NOMO-1 treated with dmso at 0.1 percent for 144 hours (cell line): Measurements from ENCODE around the gene ZNF134.

Experiments used
- DNase-seq: peaks from one replicate; lab custom pipeline; 2025; ENCODE audit not compliant: unreplicated experiment; lab: John Stamatoyannopoulos, UW

ZNF134 gene

DNA sequence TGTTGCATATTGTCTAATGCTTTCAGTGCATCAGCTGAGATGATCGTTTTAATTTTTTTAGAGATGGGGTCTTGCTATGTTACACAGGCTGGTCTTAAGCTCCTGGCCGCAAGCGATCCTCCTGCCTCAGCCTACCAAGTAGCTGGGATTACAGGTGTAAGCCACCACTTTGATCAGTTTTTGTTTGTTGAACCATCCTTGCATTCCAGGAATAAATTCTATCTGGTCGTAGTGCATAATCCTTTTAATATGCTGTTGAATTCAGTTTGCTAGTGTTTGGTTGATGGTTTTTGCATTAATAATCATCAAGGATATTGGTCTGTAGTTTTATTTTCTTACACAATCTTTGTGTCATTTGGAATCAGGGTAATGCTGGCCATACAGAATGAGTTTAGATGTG lies 23.3 kb downstream of the ZNF134 start:
- DNase-seq = no peak

DNA sequence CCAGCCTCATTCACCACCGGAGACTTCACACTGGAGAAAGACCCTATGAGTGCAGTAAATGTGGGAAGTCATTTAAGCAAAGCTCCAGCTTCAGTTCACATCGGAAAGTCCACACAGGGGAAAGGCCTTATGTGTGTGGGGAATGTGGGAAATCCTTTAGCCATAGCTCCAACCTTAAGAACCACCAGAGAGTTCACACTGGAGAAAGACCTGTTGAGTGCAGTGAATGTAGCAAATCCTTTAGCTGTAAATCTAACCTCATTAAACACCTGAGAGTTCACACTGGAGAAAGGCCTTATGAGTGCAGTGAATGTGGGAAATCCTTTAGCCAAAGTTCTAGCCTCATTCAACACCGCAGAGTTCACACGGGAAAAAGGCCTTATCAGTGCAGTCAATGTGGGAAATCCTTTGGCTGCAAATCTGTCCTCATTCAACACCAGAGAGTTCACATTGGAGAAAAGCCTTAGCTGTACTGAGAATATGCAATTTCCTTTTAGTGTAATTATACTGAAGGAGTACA lies 27.7 kb downstream of the ZNF134 start:
- DNase-seq = no peak

DNA sequence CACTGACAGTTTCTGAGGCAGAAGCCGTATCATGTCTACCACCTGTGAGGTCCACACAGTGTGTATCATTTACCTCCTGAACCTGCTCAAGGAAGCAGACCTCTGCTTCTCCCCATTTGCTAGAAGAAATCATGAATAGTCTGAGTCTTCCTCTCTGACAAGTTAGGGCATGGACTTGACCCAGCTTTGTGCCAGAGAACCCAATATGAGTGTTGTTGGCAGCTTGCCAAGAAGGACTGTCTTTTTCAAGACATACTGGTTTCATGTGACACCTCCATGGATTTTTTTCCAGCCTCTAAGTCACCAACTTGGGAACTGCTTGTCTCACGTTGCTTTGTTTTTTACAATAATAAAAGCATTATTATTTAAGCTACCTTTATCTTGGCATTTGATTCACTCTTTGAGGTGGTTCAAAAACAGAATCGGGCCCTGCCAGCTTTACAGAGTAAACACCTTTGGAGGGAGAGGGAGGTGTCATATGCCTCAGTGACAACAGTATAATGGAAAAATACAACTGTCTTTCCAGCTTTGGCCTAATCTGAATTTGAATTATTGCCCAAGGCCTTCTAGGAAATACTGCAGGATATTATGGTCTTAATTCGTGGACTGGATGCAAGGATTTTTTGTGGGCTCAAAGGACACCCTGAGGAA lies 28.5 kb downstream of the ZNF134 start:
- no peak for DNase-seq

DNA sequence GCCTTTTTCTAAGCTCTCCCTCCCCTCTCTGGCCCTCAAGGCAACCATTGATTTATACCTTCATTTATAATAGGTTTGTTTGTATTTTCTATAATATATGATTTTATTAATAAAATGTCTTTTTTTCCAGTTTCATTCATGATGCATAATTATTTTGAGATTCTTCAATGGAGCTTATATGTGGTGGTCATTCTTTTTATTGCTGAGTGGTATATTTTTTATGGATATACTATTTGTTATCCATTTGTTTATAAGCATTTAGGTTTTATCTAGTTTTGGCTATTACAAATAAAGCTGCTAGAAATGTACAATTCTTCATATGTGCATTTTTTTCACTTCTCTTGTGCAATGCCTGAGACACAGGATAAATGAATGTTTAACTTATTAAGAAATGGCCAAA lies 29.7 kb downstream of the ZNF134 start:
- no peak for DNase-seq

DNA sequence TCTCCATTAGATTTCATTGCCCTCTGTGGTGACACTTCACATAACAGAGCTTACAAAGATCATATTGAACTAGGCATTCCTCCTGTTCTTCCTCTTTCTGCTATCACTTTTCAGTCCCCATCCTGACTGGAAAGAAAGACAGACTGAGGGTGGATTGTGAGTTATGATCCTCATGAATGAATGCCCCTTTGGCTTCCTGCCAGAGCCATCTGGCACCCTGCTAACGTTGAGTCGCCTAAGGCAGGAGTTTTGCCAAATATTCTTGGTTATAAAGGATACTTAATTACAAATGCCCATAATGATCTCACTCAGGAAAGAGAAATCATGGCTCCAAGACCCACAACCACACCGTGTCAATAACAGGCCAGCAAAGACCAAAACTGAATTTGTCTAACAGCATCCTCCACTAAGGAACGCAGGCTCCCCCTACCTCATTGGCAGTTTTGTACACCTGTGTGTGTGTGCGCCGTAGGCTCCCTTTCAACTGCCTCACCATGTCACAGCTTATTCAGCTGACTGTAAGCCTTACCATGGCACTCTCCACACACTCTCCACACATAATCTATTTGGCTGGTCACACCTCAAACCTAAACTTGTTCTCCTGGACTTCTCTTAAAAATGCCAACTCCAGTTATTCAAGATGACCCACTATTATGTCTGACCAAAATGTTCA lies 34.4 kb downstream of the ZNF134 start:
- DNase-seq = no peak

DNA sequence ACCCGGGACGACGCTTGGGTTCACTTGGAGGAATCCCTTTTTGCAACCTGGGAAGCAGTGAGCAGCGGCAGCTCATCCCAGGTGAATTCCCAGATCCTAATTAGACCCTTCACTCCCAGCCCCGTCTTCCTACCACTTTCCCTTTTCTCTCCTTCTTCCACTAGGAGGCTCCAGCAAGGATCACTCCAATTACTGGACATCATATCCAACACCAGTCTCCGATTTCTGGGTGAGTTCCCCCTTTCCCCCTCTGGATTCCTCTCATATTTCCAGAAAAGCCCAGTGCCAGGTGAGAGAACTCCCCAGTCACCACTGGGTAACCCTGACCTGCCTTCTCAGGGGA lies 37.6 kb downstream of the ZNF134 start:
- no peak for DNase-seq

DNA sequence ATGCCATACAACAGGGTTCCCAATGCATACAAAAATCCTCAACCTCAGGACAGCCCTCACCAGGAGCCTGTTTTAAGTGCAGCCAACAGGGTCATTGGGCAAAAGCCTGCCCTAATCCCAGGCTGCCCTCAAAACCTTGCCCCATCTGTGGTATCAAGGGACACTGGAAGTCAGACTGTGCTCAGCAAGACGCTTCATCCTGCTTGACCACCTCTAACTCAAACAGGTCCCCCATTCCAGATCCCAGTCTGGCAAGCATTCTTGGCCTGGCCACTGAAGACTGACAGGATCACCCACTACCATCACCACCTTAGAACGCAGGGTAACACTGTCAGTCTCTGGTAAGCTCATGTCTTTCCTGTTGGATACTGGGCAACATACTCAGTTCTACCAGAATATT lies 39.6 kb downstream of the ZNF134 start:
- no peak for DNase-seq

DNA sequence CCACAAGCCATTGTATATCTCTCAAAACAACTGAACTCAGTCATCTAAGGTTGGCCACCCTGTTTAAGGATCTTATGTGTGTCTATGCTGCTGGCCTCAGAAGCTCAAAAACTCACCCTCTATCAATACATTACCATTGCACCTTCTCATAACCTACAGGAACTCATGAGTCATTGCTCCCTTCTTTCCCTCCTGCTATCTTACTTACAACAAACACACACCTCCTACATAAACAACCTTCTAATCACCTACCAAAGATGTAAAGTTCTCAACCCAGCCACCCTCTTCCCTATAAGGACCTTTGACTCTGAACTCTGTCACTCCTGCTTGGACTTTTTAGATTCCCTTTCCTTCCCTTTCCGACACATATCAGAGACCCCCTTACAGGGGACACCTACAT lies 41.4 kb downstream of the ZNF134 start:
- no peak for DNase-seq

DNA sequence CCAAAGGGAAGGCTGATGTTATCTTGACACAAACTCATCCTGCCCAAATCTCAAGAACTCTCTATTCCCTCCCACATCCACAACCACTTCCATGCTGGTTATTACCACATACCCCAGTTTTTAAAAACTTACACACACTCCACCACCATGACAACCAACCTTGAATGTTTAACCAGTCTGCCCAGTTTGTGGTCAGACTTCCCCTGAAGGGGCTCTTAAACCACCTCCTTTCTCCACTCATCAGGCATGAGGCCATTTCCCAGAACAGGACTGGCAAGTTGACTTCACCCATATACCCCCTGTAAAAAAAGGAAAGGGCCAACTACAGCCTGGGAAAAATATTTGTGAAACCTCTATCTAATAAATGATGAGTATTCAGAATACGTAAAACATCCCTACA lies 42.3 kb downstream of the ZNF134 start:
- DNase-seq = no peak

DNA sequence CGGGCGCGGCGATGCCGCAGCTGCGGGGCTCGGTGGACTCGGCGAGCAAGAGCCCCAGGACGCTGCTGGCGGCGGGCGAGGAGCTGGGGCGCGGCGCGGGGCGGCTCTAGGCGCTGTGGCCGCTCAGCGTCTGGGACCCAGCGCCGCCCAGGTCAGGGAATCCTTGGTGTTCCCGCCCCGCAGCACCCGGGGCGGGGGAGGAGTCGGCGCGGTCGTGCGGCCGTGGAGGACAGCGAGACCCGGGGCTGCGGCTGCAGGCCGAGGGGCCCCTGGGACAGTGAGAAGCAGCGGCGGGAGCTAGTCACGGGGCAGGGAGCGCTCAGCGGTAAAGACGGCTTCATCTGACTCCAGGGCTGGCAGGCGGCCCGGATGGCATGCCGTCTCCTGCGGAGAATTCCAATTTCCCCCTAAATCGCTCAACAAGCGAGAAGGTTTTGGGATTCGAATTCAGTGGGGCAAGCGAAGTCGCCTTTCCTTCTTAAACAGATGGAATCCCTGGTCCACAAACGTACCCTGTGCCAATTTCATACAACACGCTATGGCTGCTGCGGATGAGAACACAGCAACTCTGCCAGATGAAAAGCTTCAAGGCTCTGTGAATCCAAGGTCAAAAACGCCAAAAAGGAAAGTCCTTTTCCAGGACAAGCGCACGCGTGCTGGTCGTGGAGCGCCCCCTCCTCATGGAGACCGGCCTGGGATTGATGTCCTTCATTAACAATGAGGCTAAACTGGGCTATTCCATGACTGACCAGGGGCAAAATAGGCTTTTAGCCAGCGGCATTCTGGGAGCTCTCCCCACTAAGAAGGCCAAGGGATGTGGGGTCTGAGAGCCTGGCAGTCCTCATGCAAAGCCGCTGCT lies 50.5 kb downstream of the ZNF134 start:
- DNase-seq = no peak

DNA sequence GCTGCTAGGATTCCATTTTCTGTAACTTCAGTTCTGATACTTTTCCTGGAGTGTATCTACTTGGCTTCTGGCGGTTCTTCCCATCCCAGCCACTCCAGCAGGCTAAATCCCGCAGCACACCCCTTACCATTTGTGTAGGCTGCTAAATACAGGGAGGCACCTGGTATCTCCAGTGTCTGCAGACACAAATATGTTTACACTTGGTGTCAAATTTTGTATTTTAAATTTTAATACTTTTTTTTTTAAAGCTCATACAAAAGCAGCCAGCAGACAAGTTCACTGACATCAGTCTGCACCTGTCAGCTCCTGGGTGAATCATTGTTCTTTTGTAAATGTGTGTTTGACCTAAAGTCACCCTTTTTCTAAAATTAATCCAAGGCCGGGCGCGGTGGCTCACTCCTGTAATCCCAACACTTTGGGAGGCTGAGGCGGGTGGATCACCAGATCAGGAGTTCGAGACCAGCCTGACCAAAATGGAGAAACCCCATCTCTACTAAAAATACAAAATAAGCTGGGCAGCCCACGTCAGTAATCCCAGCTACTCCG lies 51.3 kb downstream of the ZNF134 start:
- no peak for DNase-seq

DNA sequence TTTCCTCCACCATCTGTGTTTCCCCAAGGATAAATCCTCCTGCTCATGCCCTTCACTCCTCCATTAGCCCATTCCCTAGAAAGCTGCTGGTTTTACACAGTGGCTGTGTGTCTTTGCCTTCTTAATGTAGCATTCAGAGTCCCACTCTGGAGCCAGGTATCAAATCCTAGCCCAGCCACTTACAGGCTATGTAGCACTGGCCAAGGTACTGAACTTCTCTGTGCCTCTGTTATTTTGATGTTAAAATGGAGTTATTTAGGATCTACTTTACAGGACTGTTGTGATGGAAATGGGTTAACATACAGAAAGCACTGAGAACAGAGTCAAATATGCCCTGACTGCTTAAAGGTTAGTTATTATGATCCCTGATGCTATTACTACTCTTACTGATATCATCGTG lies 53.2 kb downstream of the ZNF134 start:
- DNase-seq = no peak

DNA sequence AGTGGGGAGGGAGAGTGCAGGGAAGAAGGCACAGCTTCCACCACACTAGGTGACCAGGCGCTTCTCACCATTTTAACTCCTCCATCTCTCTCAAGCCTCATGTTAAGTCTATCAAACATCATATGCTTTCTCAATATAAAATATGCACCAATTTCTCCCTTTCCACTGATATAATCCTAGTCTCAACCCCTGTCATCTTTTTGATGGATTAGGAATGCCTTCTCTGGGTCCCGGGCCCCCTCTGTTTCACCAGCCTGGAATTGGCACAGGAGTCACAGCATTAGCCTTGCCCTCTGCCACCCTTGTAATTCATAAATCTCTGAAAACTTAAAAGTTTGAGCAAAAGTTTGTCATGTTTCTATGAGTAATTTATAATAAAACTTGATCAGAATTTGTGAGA lies 54.6 kb downstream of the ZNF134 start, which contains the start of gene ZSCAN4:
ZSCAN4 (plus strand) TSS at position 301 of the 400 bp plus-strand sequence. CDS start 7,211 bp downstream, outside the sequence.
- no peak for DNase-seq

DNA sequence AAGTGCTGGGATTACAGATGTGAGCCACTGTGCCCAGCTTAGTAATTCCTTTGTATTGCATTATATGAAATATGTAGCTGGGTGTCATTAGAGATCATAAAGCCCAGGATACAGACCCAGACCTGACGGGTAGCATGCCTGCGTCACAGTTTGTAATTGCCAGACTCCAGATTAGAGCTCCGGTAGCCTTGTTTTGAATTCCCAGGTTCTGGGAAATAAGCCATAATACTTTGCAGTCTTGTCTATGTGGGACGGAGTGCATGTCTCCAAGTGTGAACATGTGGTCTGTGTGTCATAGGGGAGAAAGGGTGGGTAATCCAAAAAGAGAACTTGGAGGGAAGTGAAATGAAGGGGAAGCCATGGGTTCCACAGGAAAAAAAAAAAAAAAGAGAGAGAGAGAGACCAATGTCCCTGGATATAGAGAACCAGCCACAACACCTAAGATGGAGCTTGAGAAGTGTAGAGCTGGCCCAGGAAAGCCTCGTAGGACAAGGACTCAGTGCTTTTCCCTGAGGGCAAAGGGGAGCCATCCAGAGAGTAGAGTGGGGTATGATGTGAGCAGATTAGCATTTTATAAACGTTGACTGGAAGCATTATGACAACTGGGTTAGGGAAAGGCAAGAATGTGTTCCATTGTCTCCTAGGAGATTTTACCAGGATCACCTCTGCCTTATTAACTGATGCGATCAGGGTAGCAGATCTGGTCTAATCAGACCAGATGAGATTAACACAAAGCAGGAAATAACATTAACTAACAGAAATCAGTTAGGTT lies 57.3 kb downstream of the ZNF134 start:
- DNase-seq = no peak

DNA sequence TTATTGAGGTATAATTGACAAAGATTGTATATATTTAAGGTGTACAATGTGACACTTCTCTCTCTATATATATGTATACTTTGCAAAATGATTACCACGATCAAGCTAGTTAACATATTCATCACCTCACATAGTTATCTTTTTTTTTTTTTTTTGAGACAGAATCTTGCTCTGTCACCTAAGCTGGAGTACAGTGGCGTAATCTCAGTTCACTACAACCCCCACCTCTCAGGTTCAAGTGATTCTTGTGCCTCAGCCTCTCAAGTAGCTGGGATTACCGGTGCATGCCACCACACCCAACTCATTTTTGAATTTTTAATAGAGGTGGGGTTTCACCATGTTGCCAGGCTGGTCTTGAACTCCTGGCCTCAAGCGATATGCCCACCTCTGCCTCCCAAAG lies 58.4 kb downstream of the ZNF134 start:
- DNase-seq = no peak
